Vagina (tissue), 2 donors: ENCODE measurements around the gene AMN1. TPM values are rescaled to one million over a fixed set of nuclear protein-coding genes. Genes with fewer than 3 reads are reported as not detected.
A peak's percentile ranks its signal among the peaks of the same experiment; 100 is the strongest.

Experiments used
- DNase-seq, 2 donors: peaks; one replicate each; pipeline ENCODE4 v3.0.0-alpha.2; 2017; ENCODE audit errors: extremely low spot score in 2 of 2
- H3K27ac ChIP-seq: fragments of 200-600 bp; sonication (generic); one replicate; pipeline ENCODE4 v1.5.1; 2019
- H3K27me3 ChIP-seq: fragments of 200-600 bp; sonication (generic); one replicate; pipeline ENCODE4 v1.5.1; 2019
- H3K36me3 ChIP-seq, 2 donors: fragments of 200-600 bp; sonication (generic); one replicate each; pipeline ENCODE4 v1.5.1; 2017 to 2019
- H3K4me1 ChIP-seq: fragments of 200-600 bp; sonication (generic); one replicate; pipeline ENCODE4 v1.5.1; 2019
- H3K4me3 ChIP-seq, 2 donors: fragments of 200-600 bp; sonication (generic); 1 replicate in 1 of 2; 2 replicates in 1 of 2; pipeline ENCODE4 v1.5.1; 2016 to 2019
- H3K9me3 ChIP-seq: fragments of 200-600 bp; sonication (generic); one replicate; pipeline ENCODE4 v1.5.1; 2019
- CTCF ChIP-seq, 3 experiments: fragments of 450-650 bp in 2 of 3; fragments of 200-600 bp in 1 of 3; sonication (generic) in 1 of 3; IDR thresholded peaks; one replicate each; pipeline ENCODE4 v1.5.1; 2017 to 2019; ENCODE audit warnings: antibody characterized with exemption in 3 of 3, mild to moderate bottlenecking in 2 of 3, moderate library complexity in 2 of 3
- POLR2A ChIP-seq, 2 donors: fragments of 450-650 bp; IDR thresholded peaks; one replicate each; pipeline ENCODE4 v1.6.1; 2017; ENCODE audit warnings: antibody characterized with exemption in 2 of 2, mild to moderate bottlenecking in 2 of 2, moderate library complexity in 2 of 2
- POLR2AphosphoS5 ChIP-seq, 2 donors: sonication (generic); formaldehyde crosslinking; IDR thresholded peaks; one replicate each; pipeline ENCODE4 v1.9.0; 2017; ENCODE audit warnings: antibody characterized with exemption in 2 of 2, mild to moderate bottlenecking in 2 of 2, low read depth in 1 of 2; ENCODE audit not compliant: insufficient read depth in 1 of 2
- intact Hi-C: fragments of 100-400 bp; cut with DNase I; formaldehyde crosslinking; loops from one replicate; pipeline ENCODE4 v1.15.1; 2023
- total RNA-seq: library from RNA; depleted of rRNA; stranded (reverse); fragments of >200 nt; gene quantifications from one replicate; pipeline ENCODE4 v1.2.3, GENCODE V29; 2016

AMN1 gene
- total RNA-seq = 5.9 TPM

GRCh38 chr12:31728917-31729640 is at the start of gene AMN1:
Gene AMN1, minus strand, starts transcription at chr12:31729021. Its CDS starts 13 bp downstream, at chr12:31729008.
- H3K9me3 ChIP-seq = no peaks in the 10 kb centered on the region
- no peaks in the 10 kb centered on the region for H3K27me3 ChIP-seq
- TF ChIP-seq CTCF (IDR thresholded peaks at IDR 0.05) = peak in 1 of 3 experiments; percentile 10
- peak in 1 of 2 donors; percentile 62 for TF ChIP-seq POLR2A (IDR thresholded peaks at IDR 0.05)
- TF ChIP-seq POLR2AphosphoS5 (IDR thresholded peaks at IDR 0.05; ENCODE audit: insufficient read depth in 1 of 2, low read depth in 1 of 2) = peak; percentile 94 to 97
- H3K27ac ChIP-seq = peak within 1 kb of the TSS; percentile 94
- H3K36me3 ChIP-seq = no peaks in the 10 kb centered on the region
- peaks cover 50% of the 10 kb centered on the region for H3K4me1 ChIP-seq
- peak within 1 kb of the TSS; percentile 54 to 61 for H3K4me3 ChIP-seq
- intact Hi-C loops = loop anchor here (10.0 kb wide), 1 partner anchor 74 kb away; the partner anchor contains the start of gene ETFBKMT
- peak; percentile 100 for DNase-seq

GRCh38 chr12:31773867-31774266 is 45.0 kb upstream of the AMN1 start:
- no peaks in the 10 kb centered on the region for H3K36me3 ChIP-seq
- no peaks in the 10 kb centered on the region for H3K27me3 ChIP-seq
- H3K4me3 ChIP-seq = no peak overlapping the region
- intact Hi-C loops = no loop called here
- no peak for DNase-seq
- H3K27ac ChIP-seq = peak overlapping the region; percentile 24
- H3K9me3 ChIP-seq = no peaks in the 10 kb centered on the region
- TF ChIP-seq POLR2A (IDR thresholded peaks at IDR 0.05) = no peak
- no peak for TF ChIP-seq CTCF (IDR thresholded peaks at IDR 0.05)
- no peak for TF ChIP-seq POLR2AphosphoS5 (IDR thresholded peaks at IDR 0.05; ENCODE audit: insufficient read depth in 1 of 2, low read depth in 1 of 2)
- peaks cover 16% of the 10 kb centered on the region for H3K4me1 ChIP-seq

GRCh38 chr12:31773223-31773750 is 44.5 kb upstream of the AMN1 start:
- Histone ChIP-seq H3K27me3 (no peaks in the 10 kb centered on the region), H3K9me3 (no peaks in the 10 kb centered on the region), H3K4me1 (peaks cover 16% of the 10 kb centered on the region), H3K4me3 (no peak overlapping the region), H3K36me3 (no peaks in the 10 kb centered on the region), H3K27ac (peak overlapping the region; percentile 24)
- DNase-seq = no peak
- intact Hi-C loops = no loop called here
- no peak for TF ChIP-seq CTCF (IDR thresholded peaks at IDR 0.05)
- TF ChIP-seq POLR2AphosphoS5 (IDR thresholded peaks at IDR 0.05; ENCODE audit: insufficient read depth in 1 of 2, low read depth in 1 of 2) = no peak

GRCh38 chr12:31772685-31773222 is 43.9 kb upstream of the AMN1 start:
- no peaks in the 10 kb centered on the region for H3K27me3 ChIP-seq
- intact Hi-C loops = no loop called here
- DNase-seq = no peak
- no peaks in the 10 kb centered on the region for H3K9me3 ChIP-seq
- TF ChIP-seq POLR2A (IDR thresholded peaks at IDR 0.05) = no peak
- TF ChIP-seq CTCF (IDR thresholded peaks at IDR 0.05) = no peak
- TF ChIP-seq POLR2AphosphoS5 (IDR thresholded peaks at IDR 0.05; ENCODE audit: insufficient read depth in 1 of 2, low read depth in 1 of 2) = no peak
- H3K4me1 ChIP-seq = peaks cover 16% of the 10 kb centered on the region
- peak overlapping the region; percentile 24 for H3K27ac ChIP-seq
- H3K4me3 ChIP-seq = no peak overlapping the region
- H3K36me3 ChIP-seq = no peaks in the 10 kb centered on the region

GRCh38 chr12:31772186-31772585 is 43.4 kb upstream of the AMN1 start:
- H3K36me3 ChIP-seq = no peaks in the 10 kb centered on the region
- DNase-seq = no peak
- no peaks in the 10 kb centered on the region for H3K9me3 ChIP-seq
- H3K4me3 ChIP-seq = no peak overlapping the region
- TF ChIP-seq CTCF (IDR thresholded peaks at IDR 0.05) = no peak
- no peak for TF ChIP-seq POLR2AphosphoS5 (IDR thresholded peaks at IDR 0.05; ENCODE audit: insufficient read depth in 1 of 2, low read depth in 1 of 2)
- TF ChIP-seq POLR2A (IDR thresholded peaks at IDR 0.05) = no peak
- intact Hi-C loops = no loop called here
- H3K27me3 ChIP-seq = no peaks in the 10 kb centered on the region
- no peak overlapping the region for H3K27ac ChIP-seq
- H3K4me1 ChIP-seq = peaks cover 16% of the 10 kb centered on the region
